HepG2 (cell line): ENCODE results near the gene SLCO2A1. TPM values are rescaled to one million over a fixed set of nuclear protein-coding genes. Genes with fewer than 3 reads are reported as not detected.

ENCODE experiments used
- ATAC-seq: fragments of 200-7000 bp; cut with Tn5 transposase; 3 replicates; pipeline ENCODE4 v1.9.1; 2020; ENCODE audit warnings: mild to moderate bottlenecking, moderate library complexity
- BruUV-seq: library from RNA; stranded (reverse); fragments of 400-500 nt; replicated peaks from 2 replicates; lab custom pipeline; 2021; lab: Mats Ljungman, UMichigan
- CTCF ChIA-PET: fragments of 300-600 bp; formaldehyde crosslinking; extraction: SDS; loops from one replicate; lab custom pipeline; 2021; ENCODE audit warnings: low total read pairs, inconsistent platforms, low intra/inter-chr PET ratio; lab: Yijun Ruan, JAX
- POLR2A ChIA-PET: fragments of 350-600 bp; sonication (Branson Sonifier 250); formaldehyde crosslinking; loops from one replicate; lab custom pipeline; 2020; ENCODE audit warnings: antibody characterized with exemption, inconsistent platforms; lab: Yijun Ruan, JAX
- DNase-seq: peaks from one replicate; pipeline ENCODE4 v3.0.0-alpha.2; 2015; ENCODE audit warnings: low spot score
- FAIRE-seq: peaks from 3 replicates; lab custom pipeline; 2011; peaks lifted over from hg19 to GRCh38; lab: Jason Lieb, UNC
- H2AFZ ChIP-seq: one replicate; pipeline ENCODE4 v1.6.1; 2011; ENCODE audit warnings: low read length, inconsistent platforms
- H3K27ac ChIP-seq: fragments of 300-600 bp; 3 replicates; pipeline ENCODE4 v1.8.0; 2011; ENCODE audit warnings: mixed run types, mild to moderate bottlenecking, mixed read lengths, low read length, inconsistent platforms; ENCODE audit not compliant: insufficient read depth; ENCODE audit errors: extremely low read length
- H3K27me3 ChIP-seq, 2 experiments: fragments of 200-600 bp in 1 of 2; 2 replicates in 1 of 2; 3 replicates in 1 of 2; pipeline versions ENCODE4 v1.6.0 to v1.8.0; 2011; ENCODE audit warnings: low read length in 2 of 2, mild to moderate bottlenecking in 2 of 2, moderate library complexity in 2 of 2, inconsistent platforms in 1 of 2; ENCODE audit not compliant: insufficient read depth in 2 of 2, control insufficient read depth in 1 of 2
- H3K36me3 ChIP-seq, 2 experiments: fragments of 200-600 bp in 1 of 2; replicated peaks in 1 of 2; 2 replicates in 1 of 2; 3 replicates in 1 of 2; pipeline versions ENCODE4 v1.5.1 to v1.8.0; 2011; ENCODE audit warnings: low read length in 2 of 2, inconsistent platforms in 1 of 2; ENCODE audit not compliant: insufficient read depth in 2 of 2, control insufficient read depth in 1 of 2
- H3K4me1 ChIP-seq: 2 replicates; pipeline ENCODE4 v1.5.1; 2012; ENCODE audit warnings: low read length, inconsistent platforms; ENCODE audit not compliant: insufficient read depth
- H3K4me2 ChIP-seq: 2 replicates; pipeline ENCODE4 v1.6.0; 2011; ENCODE audit warnings: low read depth, low read length, inconsistent platforms
- H3K4me3 ChIP-seq, 3 experiments: fragments of 200-600 bp in 1 of 3; sonication (generic), shearing (Covaris generic) in 1 of 3; replicated peaks in 1 of 3; 2 replicates each; pipeline ENCODE4 v1.5.1; 2011 to 2016; ENCODE audit warnings: low read length in 3 of 3, inconsistent platforms in 2 of 3, low read depth in 2 of 3, mild to moderate bottlenecking in 2 of 3, control low read depth in 1 of 3, mixed read lengths in 1 of 3; ENCODE audit not compliant: insufficient read depth in 1 of 3
- H3K79me2 ChIP-seq: one replicate; pipeline ENCODE4 v1.6.1; 2011; ENCODE audit warnings: low read length, inconsistent platforms; ENCODE audit not compliant: insufficient read depth
- H3K9ac ChIP-seq: 2 replicates; pipeline ENCODE4 v1.6.0; 2011; ENCODE audit warnings: mild to moderate bottlenecking, low read depth, low read length, inconsistent platforms; ENCODE audit not compliant: insufficient read depth
- H3K9me3 ChIP-seq: 2 replicates; pipeline ENCODE4 v1.5.1; 2012; ENCODE audit warnings: mild to moderate bottlenecking, low read length
- H4K20me1 ChIP-seq: 2 replicates; pipeline ENCODE4 v1.6.0; 2011; ENCODE audit warnings: inconsistent platforms, mild to moderate bottlenecking, low read length, moderate library complexity; ENCODE audit not compliant: insufficient read depth
- CTCF ChIP-seq: sonication (generic); formaldehyde crosslinking; IDR thresholded peaks from 2 replicates; pipeline ENCODE4 v1.5.0; 2020; ENCODE audit warnings: mild to moderate bottlenecking, missing genetic modification reagents, moderate library complexity
- DRAP1 ChIP-seq: IDR thresholded peaks from 2 replicates; pipeline ENCODE4 v1.6.1; 2016; ENCODE audit warnings: missing genetic modification reagents, missing compliant biosample characterization
- KDM3A ChIP-seq: IDR thresholded peaks from 2 replicates; pipeline ENCODE4 v1.6.1; 2018; ENCODE audit warnings: low read depth, missing compliant biosample characterization
- NCOA5 ChIP-seq: sonication (generic); formaldehyde crosslinking; IDR thresholded peaks from 2 replicates; pipeline ENCODE4 v1.4.0; 2020; ENCODE audit warnings: missing genetic modification reagents
- POLR2G ChIP-seq: fragments of 200-400 bp; formaldehyde crosslinking; IDR thresholded peaks from 2 replicates; pipeline ENCODE4 v1.6.1; 2018; ENCODE audit warnings: mild to moderate bottlenecking, low read depth, low read length, moderate library complexity
- PPARG ChIP-seq: conservative IDR thresholded peaks from 2 replicates; pipeline ENCODE4 v1.6.1; 2016; ENCODE audit warnings: missing biosample characterization, missing genetic modification reagents
- RBAK ChIP-seq: sonication (generic); formaldehyde crosslinking; IDR thresholded peaks from 2 replicates; pipeline ENCODE4 v1.5.1; 2020; ENCODE audit warnings: mild to moderate bottlenecking, missing genetic modification reagents
- RORA ChIP-seq: sonication (generic); formaldehyde crosslinking; IDR thresholded peaks from 2 replicates; pipeline ENCODE4 v1.5.0; 2020; ENCODE audit warnings: mild to moderate bottlenecking, missing genetic modification reagents, moderate library complexity
- ZFP1 ChIP-seq: IDR thresholded peaks from 2 replicates; pipeline ENCODE4 v1.6.1; 2016
- ZNF10 ChIP-seq: sonication (generic); formaldehyde crosslinking; IDR thresholded peaks from 2 replicates; pipeline ENCODE4 v1.4.0; 2020; ENCODE audit warnings: mild to moderate bottlenecking, low read depth, missing genetic modification reagents, borderline replicate concordance
- ZNF296 ChIP-seq: sonication (generic); formaldehyde crosslinking; conservative IDR thresholded peaks from 2 replicates; pipeline ENCODE4 v1.5.0; 2020; ENCODE audit warnings: mild to moderate bottlenecking, missing genetic modification reagents
- ZNF318 ChIP-seq: sonication (generic); formaldehyde crosslinking; IDR thresholded peaks from 2 replicates; pipeline ENCODE4 v1.4.0; 2020; ENCODE audit warnings: mild to moderate bottlenecking, missing genetic modification reagents
- ZNF350 ChIP-seq: sonication (generic); formaldehyde crosslinking; IDR thresholded peaks from 2 replicates; pipeline ENCODE4 v1.4.0; 2020; ENCODE audit warnings: mild to moderate bottlenecking, low read depth, missing genetic modification reagents, borderline replicate concordance
- ZNF546 ChIP-seq: sonication (generic); formaldehyde crosslinking; conservative IDR thresholded peaks from 2 replicates; pipeline ENCODE4 v1.8.1; 2023; ENCODE audit warnings: mild to moderate bottlenecking, missing genetic modification reagents
- ZNF713 ChIP-seq: sonication (generic); formaldehyde crosslinking; IDR thresholded peaks from 2 replicates; pipeline ENCODE4 v1.4.0; 2020; ENCODE audit warnings: mild to moderate bottlenecking, missing genetic modification reagents
- WGBS: methylation state at CpG from one replicate; pipeline ENCODE4 v1.1.6; 2017; ENCODE audit warnings: low lambda C conversion rate; 5-methylcytosine and 5-hydroxymethylcytosine counted together
- in situ Hi-C: cut with HindIII; loops from 2 replicates; pipeline ENCODE4 v1.10.0; 2017; ENCODE audit warnings: low pct_unique_long_range_greater_than_20kb; ENCODE audit not compliant: extremely low pct_ligation_motif_present
- intact Hi-C: fragments of 100-400 bp; cut with micrococcal nuclease; formaldehyde crosslinking; loops from one replicate; pipeline ENCODE4 v1.10.0; 2022; ENCODE audit not compliant: unreplicated experiment
- polyA plus RNA-seq, 8 experiments: library from polyadenylated mRNA; depleted of rRNA in 3 of 8; stranded (reverse) in 7 of 8; unstranded in 1 of 8; fragments of >200 nt; fragmentation: Illumina TruSeq in 4 of 8; extraction: Trizol in 4 of 8; gene quantifications; 2 replicates each; pipeline versions ENCODE4 v1.2.1 to v1.2.3, GENCODE V29; 2011 to 2016; ENCODE audit warnings: low read depth in 4 of 8, missing spikeins in 1 of 8, mixed read lengths in 1 of 8; ENCODE audit not compliant: insufficient read depth in 1 of 8
- total RNA-seq, 5 experiments: library from RNA; depleted of rRNA; stranded (reverse); fragments of >200 nt; fragmentation: Illumina TruSeq; extraction: Trizol; gene quantifications; 2 replicates each; pipeline ENCODE4 v1.2.3, GENCODE V29; 2016; ENCODE audit warnings: low read depth in 1 of 5

The SLCO2A1 gene
- total and polyA plus RNA-seq, 2 of the 13 experiments (the other 11 are each of a cell fraction or from before 2014, with no cell fraction given) = 0.04 TPM; not detected in 1

GRCh38 chr3:134018850-134019249 is 10.9 kb downstream of the SLCO2A1 start (continued):
- TF ChIP-seq CTCF (CRISPR knock-in tag) (no peak), RORA (CRISPR knock-in tag) (no peak), ZFP1 (CRISPR knock-in tag) (no peak), KDM3A (CRISPR knock-in tag) (no peak), POLR2G (no peak), PPARG (CRISPR knock-in tag) (no peak)

GRCh38 chr3:134018406-134018805 is 11.3 kb downstream of the SLCO2A1 start:
- H4K20me1 ChIP-seq = no peaks in the 10 kb centered on the region
- CTCF ChIA-PET = no interaction called here
- no peak overlapping the region for H3K9ac ChIP-seq
- BruUV-seq = no TSS peak
- intact Hi-C loops (no loop called here), in situ Hi-C loops (no loop called here)
- DNase-seq = no peak
- H3K9me3 ChIP-seq = no peaks in the 10 kb centered on the region
- no peak overlapping the region for H3K27ac ChIP-seq
- POLR2A ChIA-PET = no interaction called here
- H3K27me3 ChIP-seq = 0 out of 5 replicates have a peak, but pooled peaks cover 0 to 1% of the 10 kb centered on the region in 2 experiments
- no peaks in the 10 kb centered on the region for H3K4me1 ChIP-seq
- 50% methylated on average over 3 of the region's 3 CpGs for WGBS
- H3K4me2 ChIP-seq = no peak overlapping the region
- no peak overlapping the region for H3K4me3 ChIP-seq
- no peak for FAIRE-seq
- no peak for ATAC-seq
- H2AFZ ChIP-seq = no peak overlapping the region
- no peaks in the 10 kb centered on the region for H3K79me2 ChIP-seq
- H3K36me3 ChIP-seq = no peaks in the 10 kb centered on the region
- TF ChIP-seq NCOA5 (CRISPR knock-in tag) (no peak), ZNF296 (CRISPR knock-in tag) (no peak), RBAK (CRISPR knock-in tag) (no peak), ZNF350 (CRISPR knock-in tag) (no peak), ZNF713 (CRISPR knock-in tag) (no peak), ZNF546 (CRISPR knock-in tag) (no peak), ZNF10 (CRISPR knock-in tag) (no peak), DRAP1 (no peak), ZNF318 (CRISPR knock-in tag) (no peak)
